DOHH2 (cell line): ENCODE results near the gene STX8.

Source experiments
- H3F3A ChIP-seq: fragments of 200-600 bp; sonication (generic), shearing (Covaris generic); 2 replicates; pipeline ENCODE4 v1.6.0; 2016; ENCODE audit warnings: antibody characterized with exemption, mild to moderate bottlenecking; ENCODE audit not compliant: control insufficient read depth, insufficient read depth
- H3K27ac ChIP-seq: fragments of 200-600 bp; sonication (generic); 2 replicates; pipeline ENCODE4 v1.5.1; 2014; ENCODE audit warnings: low read depth, mild to moderate bottlenecking, low read length, moderate library complexity
- H3K27me3 ChIP-seq: fragments of 200-600 bp; sonication (generic); 2 replicates; pipeline ENCODE4 v1.6.1; 2014; ENCODE audit warnings: mild to moderate bottlenecking, low read length, mixed read lengths; ENCODE audit not compliant: control insufficient read depth
- H3K36me3 ChIP-seq: fragments of 200-600 bp; sonication (generic); 2 replicates; pipeline ENCODE4 v1.6.1; 2014; ENCODE audit warnings: mild to moderate bottlenecking, low read length, moderate library complexity, mixed read lengths; ENCODE audit not compliant: control insufficient read depth
- H3K4me1 ChIP-seq: fragments of 200-600 bp; sonication (generic); 2 replicates; pipeline ENCODE4 v1.6.1; 2014; ENCODE audit warnings: mild to moderate bottlenecking, low read length, mixed read lengths; ENCODE audit not compliant: control insufficient read depth
- H3K4me2 ChIP-seq: fragments of 200-600 bp; sonication (generic); 2 replicates; pipeline ENCODE4 v1.6.0; 2014; ENCODE audit warnings: mild to moderate bottlenecking, low read length, moderate library complexity
- H3K4me3 ChIP-seq: fragments of 200-600 bp; sonication (generic); 2 replicates; pipeline ENCODE4 v1.5.1; 2014; ENCODE audit warnings: mild to moderate bottlenecking, low read length, mixed read lengths
- H3K79me2 ChIP-seq: fragments of 200-600 bp; sonication (generic); 2 replicates; pipeline ENCODE4 v1.6.1; 2014; ENCODE audit warnings: mild to moderate bottlenecking, low read length, mixed read lengths; ENCODE audit not compliant: control insufficient read depth
- H3K9me2 ChIP-seq: fragments of 200-600 bp; sonication (generic); replicated peaks from 2 replicates; pipeline ENCODE4 v1.6.1; 2014; ENCODE audit warnings: mild to moderate bottlenecking, low read length, mixed read lengths; ENCODE audit not compliant: control insufficient read depth
- H3K9me3 ChIP-seq: fragments of 200-600 bp; sonication (generic); 2 replicates; pipeline ENCODE4 v1.6.1; 2014; ENCODE audit warnings: antibody characterized with exemption, low read length, mixed read lengths; ENCODE audit not compliant: control insufficient read depth, insufficient read depth
- H4K20me1 ChIP-seq: fragments of 200-600 bp; sonication (generic); 2 replicates; pipeline ENCODE4 v1.6.0; 2014; ENCODE audit warnings: low read depth, mild to moderate bottlenecking, antibody characterized with exemption, low read length, moderate library complexity; ENCODE audit not compliant: control insufficient read depth, insufficient read depth
- EZH2phosphoT487 ChIP-seq: fragments of 200-600 bp; sonication (generic); IDR thresholded peaks from 2 replicates; pipeline ENCODE4 v1.6.1; 2017; ENCODE audit warnings: borderline replicate concordance, mild to moderate bottlenecking, antibody characterized with exemption, low read length, moderate library complexity, mixed read lengths
- TF ChIP-seq, protein P1 (sequence below): fragments of 200-600 bp; sonication (generic); IDR thresholded peaks from one replicate; pipeline ENCODE4 v1.5.1; 2014; ENCODE audit warnings: antibody characterized with exemption, mild to moderate bottlenecking, low read depth, low read length; ENCODE audit not compliant: poor library complexity, severe bottlenecking

Gene STX8

GRCh38 chr17:9536061-9536460, 39.6 kb downstream of the STX8 start:
- H3K36me3 ChIP-seq: no peaks in the 10 kb centered on the region
- no peaks in the 10 kb centered on the region for H3K4me1 ChIP-seq
- no peak overlapping the region for H3K4me2 ChIP-seq
- no peaks in the 10 kb centered on the region for H3K27me3 ChIP-seq
- no peaks in the 10 kb centered on the region for H3F3A ChIP-seq
- H3K9me3 ChIP-seq: no peaks in the 10 kb centered on the region
- H3K27ac ChIP-seq: no peak overlapping the region
- no peaks in the 10 kb centered on the region for H4K20me1 ChIP-seq
- no peak overlapping the region for H3K4me3 ChIP-seq
- TF ChIP-seq, protein P1, sequence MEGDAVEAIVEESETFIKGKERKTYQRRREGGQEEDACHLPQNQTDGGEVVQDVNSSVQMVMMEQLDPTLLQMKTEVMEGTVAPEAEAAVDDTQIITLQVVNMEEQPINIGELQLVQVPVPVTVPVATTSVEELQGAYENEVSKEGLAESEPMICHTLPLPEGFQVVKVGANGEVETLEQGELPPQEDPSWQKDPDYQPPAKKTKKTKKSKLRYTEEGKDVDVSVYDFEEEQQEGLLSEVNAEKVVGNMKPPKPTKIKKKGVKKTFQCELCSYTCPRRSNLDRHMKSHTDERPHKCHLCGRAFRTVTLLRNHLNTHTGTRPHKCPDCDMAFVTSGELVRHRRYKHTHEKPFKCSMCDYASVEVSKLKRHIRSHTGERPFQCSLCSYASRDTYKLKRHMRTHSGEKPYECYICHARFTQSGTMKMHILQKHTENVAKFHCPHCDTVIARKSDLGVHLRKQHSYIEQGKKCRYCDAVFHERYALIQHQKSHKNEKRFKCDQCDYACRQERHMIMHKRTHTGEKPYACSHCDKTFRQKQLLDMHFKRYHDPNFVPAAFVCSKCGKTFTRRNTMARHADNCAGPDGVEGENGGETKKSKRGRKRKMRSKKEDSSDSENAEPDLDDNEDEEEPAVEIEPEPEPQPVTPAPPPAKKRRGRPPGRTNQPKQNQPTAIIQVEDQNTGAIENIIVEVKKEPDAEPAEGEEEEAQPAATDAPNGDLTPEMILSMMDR: no peak
- no peak for TF ChIP-seq EZH2phosphoT487
- H3K79me2 ChIP-seq: no peaks in the 10 kb centered on the region
- no peaks in the 10 kb centered on the region for H3K9me2 ChIP-seq

- no peaks in the 10 kb centered on the region for H4K20me1 ChIP-seq
- TF ChIP-seq, protein P1: no peak
- TF ChIP-seq EZH2phosphoT487: no peak
- H3K27me3 ChIP-seq: no peaks in the 10 kb centered on the region
Measured at GRCh38 chr17:9533441-9533840, 42.2 kb downstream of the STX8 start.

DNA sequence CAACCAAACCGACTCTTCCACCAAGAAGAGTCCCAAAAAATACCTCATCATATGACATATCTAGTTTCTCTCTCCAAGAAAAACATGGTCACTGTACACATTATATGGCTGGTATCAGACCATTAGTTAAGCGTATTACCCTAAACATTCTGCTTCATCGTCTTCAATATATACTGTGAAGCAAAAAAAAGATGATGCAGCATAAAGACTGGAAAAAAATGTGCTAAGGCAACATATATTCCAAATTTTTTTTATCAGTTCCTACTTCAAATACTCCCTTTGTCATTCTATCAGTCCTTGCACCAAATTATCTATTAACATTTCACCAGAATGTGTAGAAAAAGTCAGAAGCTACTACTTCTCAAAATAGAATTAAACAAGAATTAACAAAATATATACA, 42.9 kb downstream of the STX8 start:
- no peaks in the 10 kb centered on the region for H3K36me3 ChIP-seq
- no peaks in the 10 kb centered on the region for H3K79me2 ChIP-seq
- no peak overlapping the region for H3K4me2 ChIP-seq
- H3K27me3 ChIP-seq: no peaks in the 10 kb centered on the region
- H3K4me1 ChIP-seq: no peaks in the 10 kb centered on the region
- H3K4me3 ChIP-seq: no peak overlapping the region
- no peak overlapping the region for H3K27ac ChIP-seq
- H3K9me3 ChIP-seq: no peaks in the 10 kb centered on the region
- H3F3A ChIP-seq: no peaks in the 10 kb centered on the region
- TF ChIP-seq, protein P1: no peak
- TF ChIP-seq EZH2phosphoT487: no peak
- no peaks in the 10 kb centered on the region for H4K20me1 ChIP-seq
- no peaks in the 10 kb centered on the region for H3K9me2 ChIP-seq

More at GRCh38 chr17:9533441-9533840, 42.2 kb downstream of the STX8 start:
- no peak overlapping the region for H3K4me2 ChIP-seq
- no peak overlapping the region for H3K27ac ChIP-seq
- no peaks in the 10 kb centered on the region for H3K79me2 ChIP-seq
- H3K36me3 ChIP-seq: no peaks in the 10 kb centered on the region
- H3F3A ChIP-seq: no peaks in the 10 kb centered on the region
- H3K9me3 ChIP-seq: no peaks in the 10 kb centered on the region
- H3K9me2 ChIP-seq: no peaks in the 10 kb centered on the region
- no peak overlapping the region for H3K4me3 ChIP-seq
- no peaks in the 10 kb centered on the region for H3K4me1 ChIP-seq

GRCh38 chr17:9531034-9531433, 44.6 kb downstream of the STX8 start:
- no peak for TF ChIP-seq EZH2phosphoT487
- TF ChIP-seq, protein P1: no peak
- no peaks in the 10 kb centered on the region for H3K9me3 ChIP-seq

More at GRCh38 chr17:9531034-9531433, 44.6 kb downstream of the STX8 start:
- Histone ChIP-seq H3K36me3 (no peaks in the 10 kb centered on the region), H4K20me1 (no peaks in the 10 kb centered on the region), H3K79me2 (no peaks in the 10 kb centered on the region), H3F3A (no peaks in the 10 kb centered on the region), H3K4me2 (no peak overlapping the region), H3K4me1 (no peaks in the 10 kb centered on the region), H3K9me2 (no peaks in the 10 kb centered on the region), H3K27ac (no peak overlapping the region), H3K27me3 (no peaks in the 10 kb centered on the region), H3K4me3 (no peak overlapping the region)
